Activated T-cell treated with anti-CD3 and anti-CD28 coated beads, Interleukin-2, amount 50 U/mL, for 4 hours (primary cell): Measurements from ENCODE around the gene BMP6. TPM values are rescaled to one million over a fixed set of nuclear protein-coding genes. Genes with fewer than 3 reads are reported as not detected.

Experiments
- ATAC-seq, 2 donors: fragments of 200-7000 bp; cut with Tn5 transposase; one replicate each; pipeline ENCODE4 v1.10.0; 2021
- DNase-seq: peaks from one replicate; pipeline ENCODE4 v3.0.0-alpha.2; 2020
- H3K27me3 Mint-ChIP-seq: one replicate; pipeline ENCODE4 v1.8.0; 2021; ENCODE audit warnings: low read depth, mixed read lengths
- H3K36me3 Mint-ChIP-seq: one replicate; pipeline ENCODE4 v1.8.0; 2022; ENCODE audit warnings: mixed read lengths; ENCODE audit not compliant: insufficient read depth
- H3K4me1 Mint-ChIP-seq: one replicate; pipeline ENCODE4 v1.8.0; 2021; ENCODE audit warnings: low read depth, mixed read lengths
- H3K4me3 Mint-ChIP-seq: one replicate; pipeline ENCODE4 v1.8.0; 2021; ENCODE audit warnings: mild to moderate bottlenecking, moderate library complexity, mixed read lengths
- H3K9me3 Mint-ChIP-seq: one replicate; pipeline ENCODE4 v1.8.0; 2021; ENCODE audit warnings: mixed read lengths
- total RNA-seq, 3 donors: library from RNA; stranded (reverse); gene quantifications; one replicate each; pipeline ENCODE4 v1.2.1, GENCODE V29; 2021

Gene BMP6
- total RNA-seq, 3 donors from 2014 or later: not detected

DNA sequence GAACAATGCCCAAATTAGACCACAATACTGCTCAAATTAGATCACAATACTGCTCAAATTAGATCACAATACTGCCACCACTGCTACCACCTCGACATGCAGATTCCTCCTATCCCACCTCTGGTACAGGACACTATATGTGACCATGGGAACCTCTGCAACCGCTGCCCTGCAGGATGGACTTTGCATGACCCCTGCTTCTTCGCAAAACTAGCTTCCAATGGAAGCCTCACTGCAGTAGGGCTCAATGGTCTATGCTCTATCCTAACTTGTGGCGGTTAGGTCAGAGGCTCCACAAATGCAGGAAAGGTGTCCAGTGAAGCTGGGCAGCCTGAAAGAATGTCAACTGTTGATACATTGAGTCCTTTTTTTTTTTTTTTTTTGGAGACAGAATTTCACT lies 192.5 kb downstream of the BMP6 start:
- no peak for ATAC-seq
- Mint-ChIP-seq H3K9me3 (no peaks in the 10 kb centered on the region), H3K36me3 (no peaks in the 10 kb centered on the region), H3K4me3 (no peak overlapping the region), H3K4me1 (no peaks in the 10 kb centered on the region), H3K27me3 (peaks cover 5% of the 10 kb centered on the region)
- no peak for DNase-seq

DNA sequence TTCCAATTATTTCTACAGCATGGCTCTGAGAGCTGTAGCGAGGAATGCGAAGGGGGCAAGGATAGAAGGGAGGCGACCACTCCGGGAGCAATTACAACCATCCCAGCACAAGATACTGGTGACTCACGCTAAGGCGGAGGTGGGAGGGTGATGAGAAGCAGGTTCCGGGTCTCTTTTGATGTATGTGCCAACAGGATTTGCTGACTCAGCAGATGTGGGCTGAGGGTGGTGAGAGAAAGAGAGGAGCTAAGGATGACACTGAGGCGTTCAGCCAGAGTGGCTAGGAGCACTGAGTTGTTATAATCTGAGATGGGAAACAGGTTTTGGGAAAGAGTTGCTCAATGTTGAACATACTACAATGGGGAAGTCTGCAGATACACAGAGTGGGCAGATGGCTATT lies 194.0 kb downstream of the BMP6 start:
- Mint-ChIP-seq H3K36me3 (no peaks in the 10 kb centered on the region), H3K27me3 (peaks cover 14% of the 10 kb centered on the region), H3K4me3 (no peak overlapping the region), H3K4me1 (no peaks in the 10 kb centered on the region), H3K9me3 (peaks cover 7% of the 10 kb centered on the region)
- DNase-seq: peak; percentile 20
- peak; percentile 58 to 74 for ATAC-seq

DNA sequence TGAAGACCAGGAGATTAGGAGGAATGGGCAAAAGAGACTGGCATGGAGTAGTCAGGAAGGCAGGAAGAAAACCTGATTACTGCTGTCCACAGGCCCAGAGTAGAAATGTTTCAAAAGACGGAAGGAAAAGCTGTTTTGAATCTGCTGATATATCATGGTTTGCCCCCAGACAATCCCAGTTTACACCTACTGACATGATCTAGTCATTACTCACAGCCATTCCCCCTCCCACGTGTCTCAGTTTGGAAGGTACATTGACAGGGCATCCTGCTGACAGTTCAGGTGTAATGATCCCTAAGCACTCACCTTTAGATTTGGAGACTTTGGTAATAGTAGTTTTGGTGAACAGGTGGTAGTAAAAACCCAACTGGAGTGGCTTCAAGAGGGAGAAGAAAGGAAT lies 194.5 kb downstream of the BMP6 start:
- no peaks in the 10 kb centered on the region for H3K4me1 Mint-ChIP-seq
- DNase-seq (no peak), ATAC-seq (peak; percentile 72 to 73)
- no peaks in the 10 kb centered on the region for H3K36me3 Mint-ChIP-seq
- peaks cover 16% of the 10 kb centered on the region for H3K27me3 Mint-ChIP-seq
- H3K4me3 Mint-ChIP-seq: no peak overlapping the region
- H3K9me3 Mint-ChIP-seq: peaks cover 13% of the 10 kb centered on the region

DNA sequence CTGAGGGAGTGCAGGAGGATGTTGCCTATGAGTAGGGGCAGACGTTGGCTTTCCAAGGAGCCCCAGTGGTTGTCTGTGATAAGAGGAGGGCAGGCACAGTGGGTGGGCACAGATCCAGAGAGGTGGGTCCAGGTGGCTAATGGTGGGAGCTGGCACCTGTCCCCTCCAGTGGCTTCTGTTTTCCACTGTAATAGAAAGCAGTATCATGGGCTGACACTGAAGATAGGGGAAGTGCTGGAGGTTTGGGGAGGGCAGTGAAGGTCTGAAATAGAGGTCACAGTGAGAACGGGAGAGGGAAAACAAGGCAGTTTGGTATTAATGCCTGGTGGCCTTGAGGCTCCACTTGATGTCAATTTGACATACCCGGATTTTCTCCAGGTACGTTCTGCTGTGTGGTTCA lies 195.1 kb downstream of the BMP6 start:
- Mint-ChIP-seq H3K4me3 (no peak overlapping the region), H3K36me3 (no peaks in the 10 kb centered on the region), H3K9me3 (peaks cover 15% of the 10 kb centered on the region), H3K4me1 (no peaks in the 10 kb centered on the region), H3K27me3 (peaks cover 15% of the 10 kb centered on the region)
- no peak for DNase-seq
- no peak for ATAC-seq

DNA sequence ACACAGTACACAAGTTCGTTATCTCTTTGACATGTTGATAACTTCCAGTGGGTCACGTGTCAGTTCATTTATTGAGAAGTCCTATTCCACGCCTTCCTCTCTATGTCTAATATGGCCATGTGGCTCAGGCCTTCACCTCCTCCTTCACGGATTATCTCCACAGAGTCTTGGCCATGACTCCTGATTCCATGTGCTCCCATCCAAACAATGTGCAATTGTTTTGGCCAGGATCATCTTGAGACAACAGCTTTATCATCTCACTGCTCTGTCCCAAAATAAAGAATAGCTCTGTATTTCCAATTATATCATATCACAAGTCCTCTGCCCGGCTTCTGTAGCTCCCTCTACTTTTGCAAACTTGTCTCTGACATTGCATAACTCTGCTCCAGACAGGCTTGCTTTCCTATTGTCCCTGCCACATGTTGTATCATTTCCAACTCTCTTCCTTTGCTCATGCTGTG lies 195.8 kb downstream of the BMP6 start:
- ATAC-seq: no peak

DNA sequence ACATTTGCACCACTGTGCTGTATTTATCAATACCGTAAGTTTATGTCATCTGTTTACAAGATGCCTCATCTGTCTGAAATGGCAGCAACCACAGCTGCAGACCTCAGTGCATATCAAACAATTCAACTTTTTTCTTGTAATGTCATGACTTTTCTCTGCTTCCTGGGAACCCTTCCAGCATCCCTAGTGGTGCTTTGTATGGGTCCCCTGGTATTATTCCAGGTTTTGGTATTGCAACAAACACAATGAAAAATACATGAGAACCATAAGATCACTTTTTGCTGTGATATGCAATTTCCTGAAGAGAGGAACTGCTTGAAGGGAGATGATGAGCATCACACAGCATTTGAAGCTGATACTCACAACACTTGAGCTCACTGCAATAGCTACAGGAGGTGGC lies 196.7 kb downstream of the BMP6 start:
- Mint-ChIP-seq H3K4me1 (no peaks in the 10 kb centered on the region), H3K9me3 (peaks cover 15% of the 10 kb centered on the region), H3K27me3 (peaks cover 15% of the 10 kb centered on the region), H3K4me3 (no peak overlapping the region), H3K36me3 (no peaks in the 10 kb centered on the region)
- ATAC-seq (no peak), DNase-seq (no peak)

More for the DNA sequence above, 195.8 kb downstream of the BMP6 start:
- Mint-ChIP-seq H3K9me3 (peaks cover 15% of the 10 kb centered on the region), H3K36me3 (no peaks in the 10 kb centered on the region), H3K4me1 (no peaks in the 10 kb centered on the region), H3K27me3 (peaks cover 15% of the 10 kb centered on the region), H3K4me3 (no peak overlapping the region)
- no peak for DNase-seq

DNA sequence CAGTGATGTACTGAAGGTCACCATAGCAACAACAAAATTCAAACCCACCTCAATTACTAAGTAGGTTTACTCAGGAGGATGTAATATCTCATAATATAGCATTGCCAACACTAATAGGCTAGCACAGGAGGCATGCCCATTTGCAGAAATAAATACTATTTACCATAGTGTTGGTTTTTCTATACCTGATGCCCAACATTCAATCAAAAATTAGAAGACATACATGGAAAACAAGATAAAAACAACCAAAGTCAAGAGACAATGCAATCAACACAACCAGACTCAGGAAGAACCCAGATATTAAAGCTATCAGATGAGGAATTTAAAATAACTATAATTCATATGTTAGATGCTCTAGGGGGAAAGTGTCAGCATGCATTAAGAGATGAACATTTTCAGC lies 199.0 kb downstream of the BMP6 start:
- Mint-ChIP-seq H3K27me3 (peaks cover 16% of the 10 kb centered on the region), H3K36me3 (no peaks in the 10 kb centered on the region), H3K4me1 (no peaks in the 10 kb centered on the region), H3K4me3 (no peak overlapping the region), H3K9me3 (peaks cover 15% of the 10 kb centered on the region)
- no peak for DNase-seq
- ATAC-seq: no peak

Other genes with a start within 250 kb of the BMP6 start
- gene DSP, start 184.4 kb upstream of the BMP6 start, total RNA-seq: under 1 TPM; 0.14 to 0.29 (median 0.23) TPM
- 10 to 100 TPM; 12.2 to 14.2 (median 12.5) TPM for gene SNRNP48, start 135.9 kb upstream of the BMP6 start, total RNA-seq
- gene TXNDC5, start 184.7 kb downstream of the BMP6 start, total RNA-seq: 100 to 1,000 TPM; 121 to 131 (median 122) TPM